ENCODE measurements around the gene PCGF3.
A peak's percentile ranks its signal among the peaks of the same experiment; 100 is the strongest.

Gene PCGF3, protein sequence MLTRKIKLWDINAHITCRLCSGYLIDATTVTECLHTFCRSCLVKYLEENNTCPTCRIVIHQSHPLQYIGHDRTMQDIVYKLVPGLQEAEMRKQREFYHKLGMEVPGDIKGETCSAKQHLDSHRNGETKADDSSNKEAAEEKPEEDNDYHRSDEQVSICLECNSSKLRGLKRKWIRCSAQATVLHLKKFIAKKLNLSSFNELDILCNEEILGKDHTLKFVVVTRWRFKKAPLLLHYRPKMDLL

DNA sequence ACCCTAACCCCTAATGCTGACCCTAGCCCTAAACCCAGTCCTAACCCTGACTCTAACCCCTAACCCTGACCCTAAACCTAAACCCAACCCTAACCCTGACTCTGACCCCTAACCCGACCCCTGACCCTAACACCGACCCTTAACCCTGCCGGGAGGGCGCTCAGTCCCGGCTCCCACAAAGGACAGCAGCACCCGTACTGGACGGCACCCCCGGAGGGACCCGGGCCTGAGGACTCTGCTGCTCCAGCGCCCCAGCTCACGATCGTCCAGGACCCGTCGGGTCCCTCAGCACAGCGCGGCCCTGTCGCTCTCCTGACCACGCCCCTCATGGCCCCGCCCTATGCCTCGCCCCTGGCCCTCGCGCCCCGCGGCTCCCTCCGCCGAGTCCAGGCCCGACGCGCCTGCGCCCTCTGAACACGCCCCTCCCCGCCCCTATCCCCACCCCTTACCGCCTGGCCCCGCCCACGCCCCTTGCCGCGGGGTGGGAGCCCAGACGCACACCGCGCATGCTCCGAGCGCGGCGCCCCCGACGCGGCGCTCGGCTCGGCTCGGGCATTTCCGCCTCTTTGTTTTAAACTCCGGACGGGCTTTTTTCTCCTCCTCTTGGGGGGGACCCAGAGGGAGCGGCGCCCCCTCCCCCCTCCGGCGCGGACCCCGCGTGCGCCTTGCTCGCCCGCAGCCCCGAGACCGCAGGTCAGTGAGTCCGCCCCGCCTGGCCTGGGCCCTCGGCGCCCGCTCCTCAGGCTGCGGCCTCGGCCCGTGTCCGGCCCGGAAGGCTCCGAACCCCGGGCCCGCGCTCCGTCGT, at the start of gene PCGF3:
TSS of gene PCGF3 (plus strand) at position 555 of the 805 bp plus-strand sequence. CDS start 27,849 bp downstream, outside the sequence.
- DNase-seq, result peak; percentile 57

DNA sequence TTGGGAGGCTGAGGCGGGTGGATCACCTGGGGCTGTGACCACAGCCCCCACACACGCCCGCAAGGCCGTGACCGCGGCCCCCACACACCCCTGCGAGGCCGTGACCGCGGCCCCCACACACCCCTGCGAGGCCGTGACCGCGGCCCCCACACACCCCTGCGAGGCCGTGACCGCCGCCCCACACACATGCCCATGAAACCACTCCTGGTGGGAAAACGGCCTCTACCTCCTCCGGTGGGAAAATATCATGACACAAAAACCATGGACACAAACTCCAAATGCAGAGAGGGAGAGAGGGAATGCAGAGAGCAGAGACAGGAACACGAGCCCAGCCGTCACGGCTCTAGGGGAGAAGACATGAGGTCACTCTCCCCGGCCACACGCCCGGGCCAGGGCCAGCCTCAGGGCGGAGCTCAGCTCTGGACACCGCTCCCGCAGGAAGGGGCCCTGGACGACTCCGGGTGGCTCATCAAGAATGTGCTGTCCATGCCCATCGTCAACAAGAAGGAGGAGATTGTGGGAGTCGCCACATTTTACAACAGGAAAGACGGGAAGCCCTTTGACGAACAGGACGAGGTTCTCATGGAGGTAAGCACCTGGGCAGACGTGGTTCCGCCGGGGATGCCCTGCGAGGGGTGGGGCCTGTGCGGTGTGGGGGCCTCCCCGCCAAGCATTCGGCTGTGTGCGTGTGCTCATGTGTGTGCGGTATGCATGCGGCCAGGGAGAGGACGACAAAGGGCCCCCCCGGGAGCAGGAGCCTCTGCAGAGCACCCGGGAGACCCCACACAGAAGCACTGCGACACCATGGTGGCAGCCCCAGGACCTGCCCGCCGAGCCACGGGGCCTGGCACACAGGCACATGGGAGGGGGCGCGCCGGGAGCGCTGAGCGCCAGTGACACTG, 48.9 kb upstream of the PCGF3 start:
- no peak for DNase-seq

DNA sequence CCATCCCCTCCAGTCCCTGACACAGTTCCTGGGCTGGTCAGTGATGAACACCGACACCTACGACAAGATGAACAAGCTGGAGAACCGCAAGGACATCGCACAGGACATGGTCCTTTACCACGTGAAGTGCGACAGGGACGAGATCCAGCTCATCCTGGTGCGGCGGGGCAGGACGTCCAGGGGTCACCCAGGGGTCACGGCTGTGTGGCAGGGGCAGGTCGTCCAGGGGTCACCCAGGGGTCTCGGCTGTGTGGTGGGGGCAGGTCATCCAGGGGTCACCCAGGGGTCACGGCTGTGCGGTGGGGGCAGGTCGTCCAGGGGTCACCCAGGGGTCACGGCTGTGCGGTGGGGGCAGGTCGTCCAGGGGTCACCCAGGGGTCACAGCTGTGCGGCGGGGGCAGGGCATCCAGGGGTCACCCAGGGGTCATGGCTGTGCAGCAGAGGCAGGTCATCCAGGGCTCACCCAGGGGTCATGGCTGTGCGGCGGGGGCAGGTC, 48.2 kb upstream of the PCGF3 start:
- no peak for DNase-seq

DNA sequence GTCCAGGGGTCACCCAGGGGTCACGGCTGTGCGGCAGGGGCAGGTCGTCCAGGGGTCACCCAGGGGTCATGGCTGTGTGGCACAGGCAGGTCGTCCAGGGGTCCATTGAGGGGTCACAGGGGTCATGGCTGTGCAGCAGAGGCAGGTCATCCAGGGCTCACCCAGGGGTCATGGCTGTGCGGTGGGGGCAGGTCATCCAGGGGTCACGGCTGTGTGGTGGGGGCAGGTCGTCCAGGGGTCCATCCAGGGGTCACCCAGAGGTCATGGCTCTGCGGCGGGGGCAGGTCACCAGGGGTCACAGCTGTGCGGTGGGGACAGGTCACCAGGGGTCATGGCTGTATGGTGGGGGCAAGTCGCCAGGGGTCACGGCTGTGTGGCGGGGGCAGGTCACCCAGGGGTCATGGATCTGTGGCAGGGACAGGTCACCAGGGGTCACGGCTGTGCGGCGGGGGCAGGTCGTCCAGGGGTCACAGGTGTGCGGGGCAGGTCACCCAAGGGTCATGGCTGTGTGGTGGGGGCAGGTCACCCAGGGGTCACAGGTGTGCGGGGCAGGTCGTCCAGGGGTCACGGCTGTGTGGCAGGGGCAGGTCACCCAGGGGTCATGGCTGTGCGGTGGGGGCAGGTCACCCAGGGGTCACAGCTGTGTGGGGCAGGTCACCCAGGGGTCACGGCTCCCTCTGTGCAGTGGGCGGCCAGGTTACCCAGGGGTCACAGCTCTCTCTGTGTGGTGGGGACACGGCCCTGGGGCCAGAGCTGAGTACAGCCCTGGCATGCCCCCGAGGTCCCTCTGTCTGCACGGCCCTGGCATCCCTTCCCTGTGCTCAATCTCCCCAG, 47.6 kb upstream of the PCGF3 start:
- DNase-seq, result no peak

DNA sequence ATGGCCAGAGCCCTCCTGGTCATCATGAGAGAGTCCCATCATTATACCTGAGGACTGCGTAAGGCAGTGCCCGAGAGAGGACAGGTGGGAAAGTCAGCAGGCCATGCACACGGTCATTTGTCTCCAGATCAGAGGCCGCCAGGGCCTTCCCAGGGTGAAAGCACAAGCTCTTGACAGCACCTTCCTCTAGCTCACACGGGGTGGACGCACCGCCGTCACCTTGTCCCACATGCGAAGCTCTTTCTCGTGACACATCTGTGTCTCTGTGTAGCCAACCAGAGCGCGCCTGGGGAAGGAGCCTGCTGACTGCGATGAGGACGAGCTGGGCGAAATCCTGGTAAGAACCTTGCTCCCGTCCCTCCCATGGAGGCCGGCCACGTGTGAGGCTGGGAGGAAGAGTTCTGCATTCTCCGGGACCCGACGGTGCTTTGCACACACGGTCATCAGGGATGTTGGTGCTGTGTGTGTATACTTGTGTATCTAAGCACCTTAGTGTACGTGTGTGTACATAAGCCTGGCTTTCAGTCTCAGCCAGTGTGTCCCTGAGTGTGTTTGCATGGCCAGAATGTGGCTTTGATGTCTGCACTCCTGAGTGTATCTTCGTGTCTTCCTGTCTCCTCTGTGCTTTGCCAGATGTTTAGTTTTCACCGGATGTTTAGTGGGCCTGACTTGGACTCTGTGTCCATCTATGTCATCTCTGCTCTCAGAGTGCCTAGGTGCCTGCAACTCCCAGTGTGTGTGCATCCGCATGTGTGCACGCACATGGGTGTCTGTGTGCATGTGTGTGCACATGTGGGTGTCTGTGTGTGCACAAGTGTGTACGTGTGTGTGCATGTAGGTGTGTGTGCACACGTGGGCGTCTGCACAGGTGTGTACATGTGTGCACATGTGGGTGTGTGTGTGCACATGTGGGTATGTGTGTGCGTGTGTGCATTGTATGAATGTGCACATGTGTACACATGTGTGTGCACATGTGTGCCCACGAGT, 46.7 kb upstream of the PCGF3 start:
- no peak for DNase-seq

DNA sequence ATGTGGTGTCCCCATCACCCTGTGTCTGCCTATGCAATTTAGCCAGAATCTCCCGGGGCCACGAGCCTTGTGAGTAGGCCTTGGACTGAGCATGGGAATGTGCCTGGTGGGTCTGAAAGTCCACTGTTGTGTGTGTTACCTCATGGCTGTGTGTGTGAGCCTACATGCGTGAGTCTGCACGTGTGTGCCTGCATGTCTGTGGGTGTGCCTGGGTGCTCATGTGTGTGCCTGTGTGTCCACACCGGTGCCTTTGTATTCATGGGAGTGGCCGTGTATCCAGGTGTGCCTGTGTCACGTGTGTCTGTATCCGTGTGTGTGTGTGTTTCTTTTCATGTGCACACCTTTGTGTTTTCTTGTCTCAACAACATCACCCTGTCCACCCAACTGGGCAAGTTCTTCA, 45.8 kb upstream of the PCGF3 start:
- DNase-seq, result no peak

DNA sequence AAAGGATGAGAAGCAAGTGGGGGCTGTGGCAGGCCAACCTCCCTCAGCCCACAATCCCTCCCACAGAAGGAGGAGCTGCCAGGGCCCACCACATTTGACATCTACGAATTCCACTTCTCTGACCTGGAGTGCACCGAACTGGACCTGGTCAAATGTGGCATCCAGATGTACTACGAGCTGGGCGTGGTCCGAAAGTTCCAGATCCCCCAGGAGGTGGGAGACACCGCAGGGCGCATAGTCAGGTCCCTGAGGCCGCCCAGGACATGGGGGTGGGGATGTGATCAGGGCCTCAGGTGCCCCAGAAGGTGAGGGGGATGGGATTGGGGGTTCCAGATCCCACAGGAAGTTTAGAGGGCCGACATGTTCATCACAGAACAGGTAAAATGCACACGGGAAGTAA, 45.2 kb upstream of the PCGF3 start:
- no peak for DNase-seq

DNA sequence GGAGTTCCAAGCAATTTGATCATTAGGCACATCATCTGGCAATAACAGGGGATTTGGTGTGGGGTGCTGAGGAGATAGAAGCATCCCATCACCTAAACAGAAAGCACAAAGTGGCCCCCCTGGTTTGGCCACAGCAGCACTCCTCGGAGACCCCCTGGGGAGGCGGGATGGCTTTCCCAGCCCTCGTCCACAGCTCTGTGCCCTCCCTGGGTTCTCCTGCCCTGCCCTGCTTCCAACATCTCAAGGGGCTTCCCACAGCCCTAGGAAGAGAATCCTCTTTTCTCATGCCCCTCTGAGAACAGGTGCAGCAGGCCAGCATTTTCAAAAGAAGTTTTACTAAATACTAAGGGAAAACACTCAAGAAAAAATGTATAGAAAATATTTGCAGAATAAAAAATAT, 44.4 kb upstream of the PCGF3 start:
- DNase-seq, result no peak

DNA sequence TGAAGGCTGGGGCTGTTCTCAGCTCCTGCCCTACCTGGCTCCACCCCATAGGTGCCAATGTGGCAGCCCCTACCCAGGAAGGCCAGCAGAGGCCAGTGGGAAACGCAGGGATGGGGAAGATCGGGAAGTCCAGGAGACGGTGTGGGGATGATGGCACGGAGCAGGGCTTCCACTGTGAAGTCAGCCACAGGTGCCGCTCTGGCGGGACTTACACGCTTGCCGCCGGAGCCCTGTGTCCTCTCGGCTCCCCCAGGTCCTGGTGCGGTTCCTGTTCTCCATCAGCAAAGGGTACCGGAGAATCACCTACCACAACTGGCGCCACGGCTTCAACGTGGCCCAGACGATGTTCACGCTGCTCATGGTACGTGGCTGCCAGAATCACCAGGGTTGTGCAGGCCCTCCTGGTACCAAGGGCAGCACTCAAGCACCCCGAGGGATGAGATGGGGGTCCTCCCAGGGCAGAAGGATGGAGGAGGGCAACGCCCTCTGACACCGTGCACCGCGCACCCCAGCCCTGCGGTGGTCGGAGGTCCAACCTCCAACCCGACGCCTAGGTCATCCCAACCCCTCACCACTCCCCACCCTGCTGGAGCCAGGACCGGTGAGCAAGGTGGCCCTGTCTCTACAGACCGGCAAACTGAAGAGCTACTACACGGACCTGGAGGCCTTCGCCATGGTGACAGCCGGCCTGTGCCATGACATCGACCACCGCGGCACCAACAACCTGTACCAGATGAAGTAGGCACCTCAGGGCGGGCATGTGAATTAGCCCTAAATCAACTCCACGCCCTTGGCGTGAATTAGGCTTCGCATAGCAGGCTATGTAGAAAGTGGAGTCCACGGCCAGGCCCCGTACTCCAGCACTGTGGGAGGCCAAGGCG, 43.5 kb upstream of the PCGF3 start:
- no peak for DNase-seq

DNA sequence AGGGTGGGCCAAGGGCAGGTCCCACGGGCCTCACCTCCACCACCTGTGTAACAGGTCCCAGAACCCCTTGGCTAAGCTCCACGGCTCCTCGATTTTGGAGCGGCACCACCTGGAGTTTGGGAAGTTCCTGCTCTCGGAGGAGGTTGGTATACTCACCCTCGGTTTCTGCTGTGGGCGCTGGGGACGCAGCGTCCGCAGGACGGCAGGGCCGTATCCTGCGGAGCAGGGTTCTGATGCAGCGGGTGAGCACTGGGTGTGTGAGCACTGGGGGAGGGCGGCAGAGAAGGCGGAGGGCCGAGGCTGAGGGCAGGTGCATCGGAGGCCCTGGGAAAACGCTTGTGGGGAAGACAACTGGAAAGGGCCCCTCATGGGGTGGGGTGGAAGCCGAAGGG, 42.6 kb upstream of the PCGF3 start:
- no peak for DNase-seq

DNA sequence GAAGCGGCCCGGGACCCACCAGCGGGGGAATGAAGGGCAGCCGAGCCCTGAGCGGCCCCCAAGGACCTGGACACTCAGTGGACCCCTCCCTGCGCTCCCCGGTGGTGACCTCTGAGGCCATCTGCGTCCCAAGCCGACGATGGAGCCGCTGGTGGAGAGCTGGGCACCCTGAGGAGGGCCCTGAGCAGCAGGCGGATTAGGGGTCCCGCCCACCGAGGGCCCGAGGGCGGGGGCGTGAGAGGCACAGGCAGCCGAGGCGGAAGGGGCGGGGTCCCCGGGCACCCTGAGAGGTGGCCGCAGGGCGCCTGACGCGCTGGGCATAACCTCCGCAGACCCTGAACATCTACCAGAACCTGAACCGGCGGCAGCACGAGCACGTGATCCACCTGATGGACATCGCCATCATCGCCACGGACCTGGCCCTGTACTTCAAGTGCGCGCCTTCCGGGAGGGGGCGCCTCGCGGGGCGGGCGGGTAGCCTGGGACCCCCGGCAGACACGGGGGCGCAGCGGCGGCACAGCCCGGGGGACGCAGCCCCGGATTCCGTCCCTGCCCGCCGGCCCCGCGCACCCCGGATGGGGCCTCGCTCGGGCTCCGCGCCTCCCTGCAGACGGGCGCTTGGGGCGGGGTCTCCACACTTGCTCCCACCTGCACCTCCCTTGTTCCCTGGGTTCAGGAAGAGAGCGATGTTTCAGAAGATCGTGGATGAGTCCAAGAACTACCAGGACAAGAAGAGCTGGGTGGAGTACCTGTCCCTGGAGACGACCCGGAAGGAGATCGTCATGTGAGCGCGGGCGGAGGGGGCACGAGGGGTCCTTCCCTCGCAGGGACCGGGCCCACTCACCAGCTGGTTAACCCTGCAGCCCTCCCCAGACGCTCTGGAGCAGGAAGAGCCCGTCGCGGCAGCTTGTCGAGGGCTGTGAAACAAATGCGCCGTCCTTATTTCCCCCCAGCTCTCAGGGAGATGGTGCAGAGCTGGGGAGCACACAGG, 41.9 kb upstream of the PCGF3 start:
- peak; percentile 21 for DNase-seq

DNA sequence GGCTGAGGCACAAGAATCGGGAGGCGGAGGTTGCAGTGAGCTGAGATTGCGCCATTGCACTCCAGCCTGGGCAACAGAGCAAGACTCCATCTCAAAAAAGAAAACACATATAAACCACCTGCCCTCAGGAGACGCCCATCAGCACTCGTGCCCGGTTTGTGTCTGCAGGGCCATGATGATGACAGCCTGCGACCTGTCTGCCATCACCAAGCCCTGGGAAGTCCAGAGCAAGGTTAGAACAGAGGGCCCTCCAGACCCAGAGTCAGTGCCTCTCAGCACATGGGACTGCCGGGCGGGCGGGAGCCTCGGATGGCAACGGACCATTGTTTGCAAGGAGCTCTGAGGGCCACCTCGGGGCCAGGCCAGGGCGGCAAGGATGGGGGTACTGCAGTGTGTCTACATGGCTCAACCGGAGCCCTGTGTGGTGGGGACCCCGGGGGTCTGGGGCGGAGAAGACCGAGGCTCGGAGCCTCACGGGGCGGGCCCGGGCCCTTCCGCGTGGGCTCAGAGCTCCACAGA, 40.9 kb upstream of the PCGF3 start:
- no peak for DNase-seq

DNA sequence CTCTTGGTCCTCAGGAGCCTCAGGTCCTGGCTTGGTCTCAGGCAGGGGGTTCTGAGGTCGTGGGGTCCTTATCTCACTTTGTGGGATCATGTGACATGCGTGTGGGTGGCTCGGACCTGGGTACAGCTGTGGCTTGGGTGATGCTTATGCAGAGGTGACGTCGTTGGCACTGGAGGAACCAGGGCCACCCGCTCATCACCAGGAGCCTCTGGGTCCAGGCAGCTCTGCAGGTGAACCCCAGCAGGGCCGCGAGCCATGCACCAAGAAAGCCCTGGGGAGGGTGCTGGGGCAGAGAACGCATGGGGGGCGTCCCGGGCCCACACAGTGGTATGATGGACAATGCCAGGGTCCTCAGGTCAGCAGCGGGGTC, 40.3 kb upstream of the PCGF3 start:
- DNase-seq, result no peak

DNA sequence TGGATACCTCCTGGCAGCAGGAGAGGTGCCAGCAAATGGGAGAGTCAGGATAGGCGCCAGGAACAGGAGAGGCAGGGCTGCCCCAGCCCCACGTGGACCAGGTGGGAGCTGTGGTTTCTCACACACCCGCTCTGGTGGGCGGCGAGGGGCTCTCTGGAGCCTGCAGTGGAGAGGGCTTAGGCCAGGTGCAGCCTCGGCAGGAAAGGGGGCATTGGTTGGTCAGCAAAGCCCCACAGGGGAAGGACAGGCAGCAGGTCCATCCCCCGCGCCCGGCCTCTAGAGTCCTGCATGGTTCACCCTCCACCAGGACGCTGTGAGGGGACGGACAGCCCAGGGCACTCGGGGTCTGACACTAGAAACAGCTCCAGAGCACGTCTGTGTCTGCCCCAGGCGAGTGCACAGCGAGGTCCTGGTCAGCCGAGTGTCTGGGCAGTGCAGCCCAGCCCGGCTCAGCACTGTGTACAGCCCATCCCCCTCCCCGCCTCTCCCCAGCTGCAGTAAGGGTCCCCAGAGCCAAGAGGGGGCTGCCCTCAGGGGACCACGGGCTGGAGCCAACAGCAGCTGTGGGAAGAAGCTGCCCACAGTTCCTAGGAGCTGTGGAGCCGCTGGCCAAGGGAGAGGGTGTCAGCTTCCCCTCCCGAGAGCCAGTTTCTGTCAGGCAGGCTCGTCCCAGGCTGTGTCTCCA, 39.7 kb upstream of the PCGF3 start:
- DNase-seq, result no peak

DNA sequence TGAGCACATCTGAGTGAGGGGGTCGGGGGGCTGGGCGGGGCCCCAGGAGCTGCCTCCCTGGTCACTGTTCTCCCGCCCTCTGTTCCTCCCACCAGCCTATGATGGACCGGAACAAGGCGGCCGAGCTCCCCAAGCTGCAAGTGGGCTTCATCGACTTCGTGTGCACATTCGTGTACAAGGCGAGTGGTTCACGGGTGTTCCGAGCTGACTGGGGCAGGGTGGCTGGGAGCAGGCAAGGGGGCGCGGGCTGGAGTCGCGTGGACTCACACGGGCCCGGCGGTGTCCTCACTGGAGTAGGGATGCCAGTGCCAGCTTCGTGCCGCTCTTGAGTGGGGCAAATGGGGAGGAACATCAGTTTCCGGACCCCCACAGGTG, 39.2 kb upstream of the PCGF3 start:
- DNase-seq, result no peak

DNA sequence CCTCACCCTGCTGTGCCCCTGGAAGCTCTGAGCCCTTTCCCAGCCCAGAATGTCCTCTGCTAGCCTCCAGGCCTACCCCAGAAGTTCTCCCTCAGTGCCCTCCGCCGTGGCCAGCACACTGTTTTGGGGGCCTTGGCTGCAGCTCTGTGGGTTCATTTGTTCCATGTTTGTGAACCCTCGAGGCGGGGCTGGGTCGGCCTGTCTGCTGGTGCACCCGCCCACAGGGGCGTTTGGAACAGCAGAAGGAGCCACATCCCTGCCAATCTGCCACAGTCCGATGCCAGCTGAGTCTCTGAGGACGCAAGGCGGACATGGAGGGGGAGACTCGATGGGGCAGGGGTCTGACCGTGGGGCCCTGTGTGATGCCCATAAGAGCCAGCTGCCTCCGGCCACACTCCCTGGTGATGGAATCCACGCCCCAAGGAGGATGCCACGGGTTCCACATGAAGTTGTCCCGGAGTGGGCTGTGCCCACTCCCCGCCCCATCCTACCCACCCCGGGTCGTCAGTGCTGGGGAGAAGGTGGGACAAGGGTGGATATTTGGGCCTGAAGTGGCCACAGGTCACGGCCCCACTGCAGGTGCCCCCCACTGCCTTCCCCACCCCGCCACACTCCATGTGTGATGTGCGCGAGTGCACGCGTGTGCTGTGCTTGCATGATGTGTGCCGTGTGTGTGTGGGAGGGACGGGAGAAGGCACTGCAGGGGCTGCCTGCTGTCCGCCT, 38.6 kb upstream of the PCGF3 start:
- no peak for DNase-seq

DNA sequence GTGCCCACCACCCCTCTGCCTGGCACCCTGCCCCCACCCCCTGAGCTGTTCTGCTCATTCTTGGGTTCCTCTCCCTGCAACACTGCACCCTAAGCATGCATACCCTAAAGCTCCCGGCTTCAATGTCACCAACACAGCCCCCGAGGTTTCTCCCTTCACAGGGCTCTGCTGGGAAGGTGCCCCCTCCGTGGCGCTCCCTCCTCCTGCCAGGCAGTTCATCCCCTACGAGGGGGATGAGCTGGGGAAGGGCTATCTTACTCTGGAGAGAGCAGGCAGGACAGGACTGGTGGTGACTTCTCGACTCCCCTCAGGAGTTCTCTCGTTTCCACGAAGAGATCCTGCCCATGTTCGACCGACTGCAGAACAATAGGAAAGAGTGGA, 38.1 kb upstream of the PCGF3 start:
- DNase-seq, result no peak
